ENCODE measurements around the gene STK32A.
A peak's percentile ranks its signal among the peaks of the same experiment; 100 is the strongest.
"Not testable (repeated sequence)": the region's sequence is repeated elsewhere in the genome, so short reads cannot be mapped to it uniquely, and the experiment has no call there.

Gene STK32A

GRCh38 chr5:147234825-147235635 is at the start of gene STK32A:
STK32A (plus strand) TSS chr5:147235026; CDS start chr5:147239635, 4,609 bp downstream.
- peak; percentile 64 to 87 for DNase-seq

- peak; percentile 73 to 81 for DNase-seq
Observed at GRCh38 chr5:147187099-147187540, 47.7 kb upstream of the STK32A start.

GRCh38 chr5:147188200-147189108 is 46.4 kb upstream of the STK32A start:
- DNase-seq, result peak; percentile 68 to 70

- DNase-seq, result no peak
Observed at GRCh38 chr5:147189109-147189424, 45.8 kb upstream of the STK32A start.

GRCh38 chr5:147190331-147190730 is 44.5 kb upstream of the STK32A start:
- DNase-seq, result no peak

- no peak for DNase-seq
Observed at GRCh38 chr5:147193123-147193522, 41.7 kb upstream of the STK32A start.

- DNase-seq, result no peak
Observed at GRCh38 chr5:147200004-147200403, 34.8 kb upstream of the STK32A start.

GRCh38 chr5:147203213-147203612 is 31.6 kb upstream of the STK32A start:
- no peak for DNase-seq

- DNase-seq, result no peak
Observed at GRCh38 chr5:147204576-147204975, 30.2 kb upstream of the STK32A start.

- DNase-seq, result no peak
Observed at GRCh38 chr5:147208134-147208533, 26.7 kb upstream of the STK32A start.

- peak in 1 of 2 experiments; percentile 13 for DNase-seq
Observed at GRCh38 chr5:147216552-147217154, 18.2 kb upstream of the STK32A start.

GRCh38 chr5:147223343-147223742 is 11.5 kb upstream of the STK32A start:
- no peak for DNase-seq

- peak; percentile 11 to 39 for DNase-seq
Observed at GRCh38 chr5:147223948-147224791, 10.7 kb upstream of the STK32A start.

GRCh38 chr5:147225938-147226337 is 8.9 kb upstream of the STK32A start:
- DNase-seq, result no peak

- no peak for DNase-seq
Observed at GRCh38 chr5:147226512-147226911, 8.3 kb upstream of the STK32A start.

GRCh38 chr5:147234239-147234824 is 494 bp upstream of the STK32A start:
- no peak for DNase-seq

GRCh38 chr5:147240266-147240985 is 5.6 kb downstream of the STK32A start:
- no peak for DNase-seq

- DNase-seq, result not testable (repeated sequence)
Observed at GRCh38 chr5:147243238-147243637, 8.4 kb downstream of the STK32A start.

- no peak for DNase-seq
Observed at GRCh38 chr5:147245381-147246165, 10.7 kb downstream of the STK32A start.

GRCh38 chr5:147248561-147248960 is 13.7 kb downstream of the STK32A start:
- no peak for DNase-seq
